Glutamatergic neuron (in vitro differentiated cells): ENCODE results near the gene OR2H2. TPM values are rescaled to one million over a fixed set of nuclear protein-coding genes. Genes with fewer than 3 reads are reported as not detected.

Experiments used
- DNase-seq: peaks from one replicate; pipeline ENCODE4 v3.0.0; 2022
- H3K27ac Mint-ChIP-seq: one replicate; pipeline ENCODE4 v1.8.0; 2020; ENCODE audit warnings: mild to moderate bottlenecking, mixed read lengths, inconsistent platforms; ENCODE audit not compliant: unreplicated experiment
- H3K27me3 Mint-ChIP-seq: one replicate; pipeline ENCODE4 v1.8.0; 2020; ENCODE audit warnings: mild to moderate bottlenecking, moderate library complexity, mixed read lengths, inconsistent platforms; ENCODE audit not compliant: unreplicated experiment
- H3K36me3 Mint-ChIP-seq: one replicate; pipeline ENCODE4 v1.8.0; 2020; ENCODE audit warnings: mild to moderate bottlenecking, mixed read lengths, inconsistent platforms; ENCODE audit not compliant: unreplicated experiment
- H3K4me1 Mint-ChIP-seq: one replicate; pipeline ENCODE4 v1.8.0; 2020; ENCODE audit warnings: mild to moderate bottlenecking, low read depth, mixed read lengths, inconsistent platforms; ENCODE audit not compliant: unreplicated experiment
- H3K4me3 Mint-ChIP-seq: one replicate; pipeline ENCODE4 v1.8.0; 2020; ENCODE audit warnings: mild to moderate bottlenecking, mixed read lengths, inconsistent platforms; ENCODE audit not compliant: unreplicated experiment
- H3K9me3 Mint-ChIP-seq: one replicate; pipeline ENCODE4 v1.8.0; 2020; ENCODE audit warnings: mild to moderate bottlenecking, moderate library complexity, mixed read lengths, inconsistent platforms; ENCODE audit not compliant: unreplicated experiment
- CTCF ChIP-seq: fragments of 200-600 bp; sonication (generic); IDR thresholded peaks from one replicate; pipeline ENCODE4 v1.5.0; 2021; ENCODE audit not compliant: partially characterized antibody, unreplicated experiment
- total RNA-seq: library from RNA; stranded (reverse); fragmentation: NEBNext Ultra II Directional; extraction: Animal tissue kit (Norgen Biotek cat#: 25700); gene quantifications from one replicate; pipeline ENCODE4 v1.2.1, GENCODE V29; 2021; ENCODE audit not compliant: unreplicated experiment

OR2H2 gene
- total RNA-seq, 1 donor from 2014 or later = not detected

DNA sequence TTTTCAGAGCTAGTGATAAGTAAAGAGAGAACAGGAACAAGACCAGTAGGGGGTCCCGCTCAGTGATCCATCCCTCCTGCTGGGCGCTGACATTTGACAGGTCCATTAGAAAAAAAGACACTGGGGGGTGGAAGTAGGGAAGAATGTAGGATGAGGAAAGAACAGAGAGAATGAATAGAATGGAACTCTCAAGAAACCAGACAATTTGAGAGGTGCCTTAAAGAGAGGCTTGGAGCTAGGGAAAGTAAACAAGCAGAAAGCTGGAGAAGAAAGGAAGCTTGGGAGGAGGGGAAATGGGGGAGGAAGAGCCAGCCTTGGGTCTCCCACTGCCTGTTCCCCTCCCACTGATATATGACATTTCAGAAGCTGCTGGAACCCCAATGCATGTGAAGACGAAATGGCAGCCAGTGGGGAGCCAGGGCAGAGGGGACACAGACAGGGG is 39.6 kb downstream of the OR2H2 start:
- Mint-ChIP-seq H3K27ac (no peak overlapping the region), H3K36me3 (peaks cover 48% of the 10 kb centered on the region), H3K27me3 (peaks cover 13% of the 10 kb centered on the region), H3K4me1 (peaks cover 31% of the 10 kb centered on the region), H3K4me3 (peak overlapping the region; percentile 27), H3K9me3 (peaks cover 13% of the 10 kb centered on the region)
- no peak for TF ChIP-seq CTCF
- DNase-seq = no peak

DNA sequence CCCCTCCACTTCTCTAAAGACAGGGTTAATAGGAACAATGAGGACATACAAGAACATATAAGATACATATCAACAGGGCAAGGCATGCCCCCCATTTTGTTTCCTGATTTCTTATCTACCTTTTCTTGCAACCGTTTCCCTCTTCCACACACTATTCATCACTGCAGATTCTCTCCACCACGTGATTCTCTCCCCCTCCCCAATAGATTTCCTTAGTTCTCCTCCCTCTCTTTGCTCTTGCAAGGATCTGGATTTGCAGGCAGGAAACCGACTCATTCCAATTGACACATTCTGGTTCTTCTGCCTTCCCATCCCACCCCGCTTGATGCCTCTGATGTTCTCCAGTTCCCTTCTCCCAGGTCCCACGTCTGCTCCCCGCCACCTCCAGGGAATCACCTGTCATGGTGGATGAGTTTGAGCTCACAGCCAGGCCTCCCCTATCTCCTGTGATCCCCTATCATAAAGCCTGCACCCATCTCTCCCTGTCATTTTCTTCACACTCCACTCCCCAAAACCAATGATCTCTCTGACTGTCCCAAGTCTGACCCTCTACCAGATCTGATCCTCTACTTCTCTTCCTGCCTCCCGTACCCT is 40.5 kb downstream of the OR2H2 start:
- H3K36me3 Mint-ChIP-seq = peaks cover 47% of the 10 kb centered on the region
- H3K27ac Mint-ChIP-seq = no peak overlapping the region
- H3K4me3 Mint-ChIP-seq = peak overlapping the region; percentile 1
- H3K9me3 Mint-ChIP-seq = peaks cover 14% of the 10 kb centered on the region
- peaks cover 38% of the 10 kb centered on the region for H3K4me1 Mint-ChIP-seq
- TF ChIP-seq CTCF = no peak
- peaks cover 13% of the 10 kb centered on the region for H3K27me3 Mint-ChIP-seq
- DNase-seq = no peak

DNA sequence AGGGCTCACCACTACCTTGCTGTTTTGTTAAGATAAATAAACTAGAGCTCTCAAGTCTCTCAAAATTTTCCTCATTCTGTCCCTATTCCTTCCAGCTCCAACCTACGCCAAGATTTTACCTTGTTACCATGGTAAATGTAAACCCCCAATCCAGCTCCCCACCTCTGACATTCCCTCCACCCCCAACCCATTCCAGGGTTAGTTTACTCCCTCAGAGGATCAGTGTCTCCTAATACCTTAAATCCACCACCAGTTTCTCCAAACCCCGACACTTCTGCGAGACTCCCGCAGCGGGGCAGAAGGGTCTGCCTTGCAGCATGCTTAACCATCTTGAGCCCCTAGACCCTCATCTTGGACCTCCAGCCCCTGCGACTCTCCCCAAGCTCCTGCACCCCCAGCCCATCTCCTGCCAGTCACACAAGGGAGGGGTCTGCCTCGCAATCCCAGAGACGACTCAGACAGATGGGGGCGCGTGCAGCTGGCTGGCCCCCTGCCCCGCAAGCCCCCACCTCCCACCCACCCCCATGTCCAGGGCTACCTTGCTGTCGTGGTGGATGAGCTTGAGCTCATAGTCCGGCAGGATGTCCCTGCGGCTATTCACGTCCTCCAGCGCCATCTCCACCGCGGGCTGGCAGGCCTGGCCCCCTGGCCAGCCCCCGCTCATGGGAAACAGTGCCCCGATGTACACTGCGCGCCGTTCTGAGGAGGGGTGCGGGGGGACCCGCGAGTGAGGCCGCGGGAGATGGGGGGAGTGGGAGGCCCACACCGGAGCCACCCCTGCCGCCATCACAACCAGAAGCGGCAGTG is 42.2 kb downstream of the OR2H2 start:
- Mint-ChIP-seq H3K4me1 (peaks cover 39% of the 10 kb centered on the region), H3K4me3 (peak overlapping the region; percentile 79), H3K27me3 (peaks cover 18% of the 10 kb centered on the region), H3K36me3 (peaks cover 42% of the 10 kb centered on the region), H3K9me3 (peaks cover 15% of the 10 kb centered on the region), H3K27ac (peak overlapping the region; percentile 25)
- TF ChIP-seq CTCF = no peak
- no peak for DNase-seq

- peak overlapping the region; percentile 94 for H3K4me3 Mint-ChIP-seq
- no peak overlapping the region for H3K27ac Mint-ChIP-seq
- H3K27me3 Mint-ChIP-seq = peaks cover 17% of the 10 kb centered on the region
- H3K36me3 Mint-ChIP-seq = peaks cover 40% of the 10 kb centered on the region
- H3K4me1 Mint-ChIP-seq = peaks cover 38% of the 10 kb centered on the region
- peaks cover 12% of the 10 kb centered on the region for H3K9me3 Mint-ChIP-seq
- no peak for TF ChIP-seq CTCF
- DNase-seq = peak; percentile 72
These were observed 43.0 kb downstream of the OR2H2 start for GRCh38 chr6:29627755-29628418.
